GM10266 (cell line): Measurements from ENCODE around the gene MT1B.

ENCODE experiments used
- DNase-seq: peaks from one replicate; pipeline ENCODE4 v3.0.0; 2012; ENCODE audit errors: extremely low spot score
- CTCF ChIP-seq: IDR thresholded peaks from 2 replicates; pipeline ENCODE4 v1.5.1; 2012; ENCODE audit warnings: mild to moderate bottlenecking, low read depth; ENCODE audit not compliant: control insufficient read depth, insufficient read depth; ENCODE audit errors: missing control alignments

Gene MT1B

DNA sequence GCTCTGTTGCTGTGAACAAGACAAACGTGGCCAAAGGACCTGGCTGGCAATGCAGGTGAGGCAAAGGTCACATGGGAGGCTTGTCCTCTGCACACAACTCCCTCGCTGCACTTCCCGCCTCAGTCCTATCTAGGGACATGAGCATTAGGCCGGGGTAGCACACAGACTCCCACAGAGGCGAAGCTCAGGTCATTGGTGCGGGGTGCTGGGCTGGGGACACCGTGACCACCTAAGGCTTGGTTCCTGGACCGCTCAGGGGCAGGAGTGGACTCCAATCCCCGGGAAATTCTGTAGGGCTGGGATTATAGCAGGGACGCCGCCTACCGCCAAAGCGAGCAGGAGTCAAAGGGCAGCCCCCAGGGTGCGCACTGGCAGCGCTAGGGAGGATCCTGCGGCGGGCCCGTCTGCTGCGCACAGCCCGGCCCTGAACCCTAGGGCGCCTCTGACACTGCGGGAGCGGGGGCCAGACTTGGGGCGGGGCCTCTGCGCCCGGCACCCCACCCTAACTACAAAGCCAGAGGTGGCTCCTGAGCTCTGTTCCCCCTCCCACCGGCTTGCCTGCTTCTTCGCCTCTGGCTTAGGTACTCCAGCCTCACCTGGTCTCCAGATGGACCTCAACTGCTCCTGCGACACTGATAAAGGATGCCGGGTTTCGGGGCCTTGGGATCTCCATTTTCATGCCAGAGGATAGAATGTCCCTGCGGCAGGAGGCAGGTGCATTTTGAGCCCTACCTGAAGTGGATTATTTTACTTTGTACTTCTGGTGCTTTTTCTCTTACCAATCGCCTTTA, 3.9 kb upstream of the MT1B start:
- TF ChIP-seq CTCF, result no peak
- DNase-seq, result no peak

- no peak for DNase-seq
- no peak for TF ChIP-seq CTCF
These were observed 2.4 kb upstream of the MT1B start for GRCh38 chr16:56649271-56649670.

DNA sequence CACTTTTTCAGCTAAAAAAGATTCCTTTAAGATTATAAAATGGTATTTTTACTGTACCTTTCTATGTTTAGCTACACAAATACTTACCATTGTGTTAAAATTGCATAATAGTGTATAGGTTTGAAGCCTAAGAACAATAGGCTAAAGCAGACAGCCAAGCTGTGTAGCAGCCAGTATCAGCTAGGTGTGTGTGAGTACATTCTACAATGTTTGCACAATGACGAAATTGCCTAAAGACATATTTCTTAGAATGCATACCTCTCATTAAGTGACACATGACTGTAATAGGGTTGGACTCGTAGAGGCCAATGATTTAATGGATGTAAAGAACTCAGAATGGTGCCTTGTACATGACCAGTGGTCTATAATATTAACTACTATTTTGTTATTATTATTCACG, 1.9 kb upstream of the MT1B start:
- DNase-seq, result no peak
- TF ChIP-seq CTCF, result no peak

DNA sequence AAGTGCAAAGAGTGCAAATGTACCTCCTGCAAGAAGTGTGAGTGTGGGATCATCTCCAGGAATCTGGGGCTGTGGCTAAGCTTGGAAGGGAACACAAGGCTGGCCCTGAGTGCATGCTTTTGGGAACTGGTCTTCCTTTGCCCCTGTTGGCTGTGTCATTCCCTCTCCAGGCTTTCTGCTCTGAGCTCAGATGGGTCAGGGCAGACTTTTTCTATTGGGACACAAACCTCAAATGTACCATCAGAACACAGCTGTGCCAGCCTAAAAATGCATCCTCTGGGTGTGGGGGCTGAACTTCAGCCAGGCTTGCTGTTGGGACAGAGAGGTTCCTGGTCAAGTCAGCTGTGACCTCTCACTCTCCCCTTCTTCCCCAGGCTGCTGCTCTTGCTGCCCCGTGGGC, 914 bp downstream of the MT1B start:
- TF ChIP-seq CTCF, result no peak
- DNase-seq, result no peak

DNA sequence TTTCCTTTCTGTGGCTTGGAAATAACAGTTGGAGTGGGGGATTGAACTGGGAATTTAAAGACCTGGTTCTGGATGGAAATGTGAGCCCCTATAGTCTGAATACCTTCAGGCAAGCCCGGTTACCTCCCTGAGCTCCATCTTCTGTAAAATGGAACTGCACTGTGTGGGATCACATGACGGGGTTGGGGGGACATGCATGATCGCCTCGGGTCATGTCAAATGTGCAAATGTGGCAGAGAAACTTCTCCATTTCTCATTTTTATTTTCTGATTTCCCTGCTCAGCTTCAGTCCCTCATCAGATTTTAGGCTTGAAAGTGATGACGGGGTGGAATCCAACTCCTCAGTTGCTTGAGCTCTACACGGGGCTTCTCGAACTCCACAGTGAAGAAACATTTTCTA, 1.5 kb downstream of the MT1B start:
- TF ChIP-seq CTCF, result no peak
- no peak for DNase-seq

- TF ChIP-seq CTCF, result no peak
- no peak for DNase-seq
These were observed 6.1 kb downstream of the MT1B start, which contains the start of gene MT1F for GRCh38 chr16:56657555-56658326. Gene MT1F (plus strand): TSS chr16:56657959. CDS start chr16:56658059, 100 bp downstream.
